GM21381 (cell line): ENCODE data around the gene STK32C.

ENCODE experiments used
- ATAC-seq: cut with Tn5 transposase; IDR thresholded peaks from one replicate; pipeline ENCODE4 v1.9.1; 2021; ENCODE audit warnings: mild to moderate bottlenecking, moderate library complexity; ENCODE audit not compliant: unreplicated experiment

The STK32C gene

DNA sequence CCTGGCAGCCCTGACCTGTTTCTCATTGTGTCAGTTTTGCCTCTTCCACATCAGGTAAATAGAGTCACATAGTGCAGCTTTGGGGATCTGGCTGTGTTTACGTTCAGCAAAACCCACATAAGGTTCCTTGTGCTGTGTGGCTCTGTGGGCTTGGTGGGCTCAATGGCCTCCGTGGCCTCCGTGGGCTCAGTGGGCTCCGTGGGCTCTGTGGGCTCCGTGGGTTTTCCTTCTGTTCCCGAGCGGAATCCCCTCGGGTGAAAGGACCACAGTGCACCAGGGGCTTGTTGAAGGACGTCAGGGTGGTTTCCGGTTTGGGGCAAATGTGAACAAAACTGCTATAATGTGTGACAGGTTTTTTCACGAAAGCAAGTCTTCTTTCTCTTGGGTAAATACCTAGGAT lies 133.5 kb downstream of the STK32C start:
- ATAC-seq: no peak

DNA sequence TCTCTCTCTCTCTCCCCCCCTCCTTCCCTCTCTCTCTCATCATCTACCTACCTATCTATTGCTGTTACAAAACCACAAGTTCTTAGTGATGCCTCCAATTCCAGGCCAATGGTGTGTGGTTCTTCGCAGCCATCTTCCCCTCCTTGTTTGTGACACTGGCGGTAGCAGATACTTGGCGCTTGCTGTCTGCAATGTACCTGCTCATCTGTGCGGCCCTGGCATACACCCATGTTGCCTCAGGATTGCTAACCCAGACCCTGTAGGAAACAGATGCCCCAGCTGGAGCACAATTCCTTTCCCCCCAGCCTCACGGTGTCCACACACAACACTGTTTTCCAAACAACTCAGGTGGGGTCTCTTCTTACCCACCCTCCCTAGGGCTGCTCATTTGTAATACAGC lies 134.6 kb downstream of the STK32C start:
- ATAC-seq: no peak

DNA sequence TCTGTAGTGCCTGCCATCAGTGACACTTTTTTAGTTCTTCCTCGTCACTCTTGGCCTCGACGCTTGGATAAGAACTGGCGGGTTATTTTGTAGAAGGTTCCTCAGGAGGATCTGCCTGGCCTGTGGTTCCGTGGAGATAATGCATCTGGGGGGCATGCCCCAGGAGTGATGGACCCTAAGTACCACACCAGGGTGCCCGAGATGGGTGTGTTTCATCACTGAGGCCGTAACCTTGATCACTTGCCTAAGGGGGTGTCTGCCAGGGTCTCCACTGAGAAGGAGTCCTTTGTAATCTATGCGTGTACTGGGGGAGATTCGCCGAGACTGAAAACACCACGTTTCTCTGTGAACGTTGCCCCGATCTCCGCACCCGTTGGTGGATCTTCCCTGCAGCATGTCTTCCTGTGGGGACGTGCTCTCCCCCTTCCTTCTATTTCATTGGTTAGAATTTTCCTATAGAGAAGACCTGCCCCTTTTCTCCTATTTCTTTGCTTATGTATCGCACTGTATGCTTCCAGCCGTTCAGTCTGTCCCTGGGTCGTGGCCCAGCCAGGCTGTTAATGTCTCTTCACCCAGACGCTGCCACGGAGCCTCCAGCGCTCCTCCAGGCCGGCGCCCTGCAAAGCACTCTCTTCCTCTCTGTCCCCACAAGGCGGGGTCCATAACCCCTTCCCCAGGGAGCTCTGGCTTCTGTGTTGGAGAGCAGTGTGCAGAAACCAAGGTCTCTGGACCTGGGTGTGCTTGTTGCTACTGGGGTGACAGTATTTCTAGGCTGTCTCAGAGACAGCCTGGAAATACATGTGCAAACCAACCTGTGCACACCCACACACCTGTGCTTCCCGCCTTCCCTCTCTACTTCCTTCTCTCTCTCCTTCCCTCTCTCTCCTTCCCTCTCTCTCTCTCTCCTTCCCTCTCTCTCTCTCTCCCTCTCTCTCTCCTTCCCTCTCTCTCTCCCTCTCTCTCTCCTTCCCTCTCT lies 135.4 kb downstream of the STK32C start:
- ATAC-seq: no peak

DNA sequence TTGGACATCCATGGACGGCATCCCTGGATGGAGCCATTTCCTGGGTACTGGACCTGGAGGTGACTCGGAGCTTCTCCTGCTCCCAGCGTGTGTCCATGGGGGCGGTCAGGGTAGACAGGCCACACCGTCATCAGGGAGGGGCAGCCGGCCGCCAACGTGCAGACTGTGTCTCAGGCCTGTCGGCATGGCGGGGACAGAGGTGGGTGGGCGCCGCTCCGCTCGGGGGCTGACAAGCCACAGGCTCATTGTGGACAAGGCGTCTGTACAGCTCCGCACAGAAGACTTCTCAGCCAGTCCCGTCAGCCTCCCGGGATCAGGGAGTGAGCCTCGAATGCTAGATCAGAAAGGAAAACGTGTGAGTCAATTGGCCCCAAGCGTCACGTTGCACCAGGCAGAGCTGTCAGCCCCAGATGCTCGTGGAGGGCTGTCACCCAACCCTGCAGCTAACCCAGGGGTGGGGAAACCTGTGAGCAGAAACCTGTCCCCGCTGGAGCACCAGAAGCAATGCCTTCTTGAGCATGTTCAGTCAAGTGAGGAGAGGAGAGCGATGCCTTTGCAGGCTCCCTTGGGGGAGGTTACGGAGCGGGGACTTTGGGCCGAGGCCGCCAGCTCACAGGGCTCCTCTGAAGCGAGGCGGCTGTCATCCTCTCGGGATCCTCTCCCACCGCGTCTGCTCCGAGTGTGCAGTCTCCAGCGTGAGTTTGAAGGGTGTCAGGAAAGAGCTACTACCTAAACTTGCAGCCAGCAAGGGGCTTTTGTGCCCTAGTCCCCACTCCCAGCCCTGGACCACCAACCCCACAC lies 137.0 kb downstream of the STK32C start:
- ATAC-seq: no peak

DNA sequence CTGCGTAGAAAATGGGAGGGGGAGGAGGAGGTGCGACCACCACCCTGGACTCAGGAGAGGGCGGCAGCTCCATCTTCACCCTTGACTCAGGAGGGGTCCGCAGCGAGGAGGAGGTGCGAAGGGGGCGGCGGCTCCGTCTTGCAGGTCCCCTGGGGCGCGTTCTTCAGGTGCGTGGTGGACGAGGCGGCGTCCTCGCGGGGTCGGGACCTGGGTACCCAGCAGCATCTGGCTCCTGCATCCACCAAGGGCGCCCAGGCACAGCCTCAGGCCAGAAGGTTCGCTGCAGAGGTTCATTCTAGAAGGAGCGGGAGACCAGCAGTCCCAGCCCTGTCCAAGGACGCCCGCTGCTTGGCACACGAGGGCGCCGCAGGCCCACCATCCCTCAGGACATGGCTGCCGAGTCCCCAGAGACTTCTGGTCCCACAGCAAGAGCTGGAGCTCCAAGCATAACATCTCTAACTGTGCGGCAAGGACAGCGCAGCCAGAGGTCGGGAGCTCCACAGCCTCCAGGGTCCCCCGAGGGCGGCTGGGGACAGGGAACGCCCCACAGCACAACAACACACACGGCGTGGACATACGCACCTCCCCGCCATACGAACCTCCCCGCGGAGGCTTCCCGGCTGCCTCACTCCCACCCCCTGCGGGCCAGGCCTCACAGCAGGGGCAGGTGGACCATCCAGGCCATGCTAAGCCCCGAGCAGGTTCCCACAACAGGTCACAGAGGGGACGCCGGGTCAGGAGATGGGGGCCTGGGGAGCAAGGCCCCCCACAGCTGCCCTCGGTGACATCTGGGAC lies 137.8 kb downstream of the STK32C start:
- ATAC-seq: no peak

DNA sequence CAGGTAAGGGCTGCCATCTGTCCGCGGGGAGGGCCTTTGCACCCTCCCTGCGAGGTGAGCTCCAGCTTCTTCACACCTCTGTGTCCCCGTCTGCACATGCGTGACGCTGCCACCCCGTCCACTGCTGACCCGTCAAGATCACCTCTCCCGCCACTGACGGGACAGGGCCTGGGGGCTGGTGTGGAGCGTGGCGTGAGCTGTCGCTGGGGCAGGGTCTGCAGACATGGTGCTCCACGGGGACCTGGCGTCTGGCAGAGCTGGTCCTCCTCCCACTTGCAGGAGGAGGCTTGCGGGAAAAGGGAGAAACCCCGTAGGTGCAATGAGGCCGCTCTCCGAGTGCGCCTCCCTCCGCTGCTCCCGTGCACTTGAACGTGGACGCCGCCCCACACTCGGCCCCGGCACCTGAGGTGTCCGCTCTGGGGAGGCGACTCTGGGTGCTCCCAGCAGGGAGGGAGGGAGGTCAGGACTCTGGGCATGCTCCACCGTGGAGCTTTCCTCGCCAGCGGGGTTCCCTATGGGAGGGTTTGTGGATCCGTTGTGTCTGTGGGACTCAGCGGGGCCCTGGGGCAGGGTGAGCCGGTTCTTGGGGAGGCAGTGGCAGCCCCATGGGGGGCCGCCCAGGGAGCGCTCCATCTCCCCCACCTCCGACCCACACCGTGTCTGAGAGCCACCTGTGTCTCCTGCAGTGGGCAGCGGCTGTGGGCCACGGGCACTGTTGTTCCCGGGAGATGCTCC lies 138.6 kb downstream of the STK32C start:
- ATAC-seq: no peak

DNA sequence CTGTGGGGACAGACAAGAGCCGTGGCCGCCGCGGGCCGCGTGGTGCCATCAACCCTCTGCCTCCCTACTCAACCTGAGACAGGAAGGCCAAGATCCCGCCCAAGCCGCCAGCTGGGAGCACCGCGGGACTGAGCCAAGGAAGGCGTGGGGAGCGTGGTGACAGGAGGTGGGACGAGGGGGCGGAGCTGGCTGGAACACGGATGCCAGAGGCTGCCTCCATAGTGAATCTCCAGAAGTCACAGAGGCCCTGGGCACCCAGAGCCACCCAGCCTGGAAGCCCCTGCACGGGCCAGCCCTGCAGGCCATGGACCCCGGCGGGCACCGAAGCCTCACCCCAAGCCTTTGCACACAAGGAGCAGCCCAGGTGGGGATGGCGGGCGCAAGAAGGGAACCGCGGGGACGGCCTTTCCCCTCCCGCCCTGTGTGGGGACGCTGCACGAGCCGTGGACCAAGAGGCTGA lies 139.1 kb downstream of the STK32C start:
- ATAC-seq: no peak

DNA sequence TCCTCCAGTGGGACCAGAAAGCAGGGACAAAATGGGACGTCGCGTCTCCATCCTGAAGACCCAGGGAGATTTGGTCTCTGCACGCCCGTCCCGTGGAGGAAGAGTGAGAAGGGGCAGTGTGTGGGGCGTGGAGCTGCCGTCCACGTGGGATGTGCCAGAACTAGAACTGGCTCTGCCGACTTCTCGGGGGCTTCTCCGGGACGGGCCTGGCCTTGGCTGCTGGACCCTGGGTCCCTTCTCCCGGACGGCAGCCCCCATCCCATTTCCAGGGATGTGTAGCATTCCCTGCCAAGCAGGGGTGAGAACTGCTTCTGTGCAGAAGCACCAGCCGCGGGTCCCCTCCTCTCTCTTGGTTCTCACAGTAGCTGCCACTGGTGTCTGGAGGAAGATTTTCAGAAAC lies 139.8 kb downstream of the STK32C start:
- no peak for ATAC-seq

DNA sequence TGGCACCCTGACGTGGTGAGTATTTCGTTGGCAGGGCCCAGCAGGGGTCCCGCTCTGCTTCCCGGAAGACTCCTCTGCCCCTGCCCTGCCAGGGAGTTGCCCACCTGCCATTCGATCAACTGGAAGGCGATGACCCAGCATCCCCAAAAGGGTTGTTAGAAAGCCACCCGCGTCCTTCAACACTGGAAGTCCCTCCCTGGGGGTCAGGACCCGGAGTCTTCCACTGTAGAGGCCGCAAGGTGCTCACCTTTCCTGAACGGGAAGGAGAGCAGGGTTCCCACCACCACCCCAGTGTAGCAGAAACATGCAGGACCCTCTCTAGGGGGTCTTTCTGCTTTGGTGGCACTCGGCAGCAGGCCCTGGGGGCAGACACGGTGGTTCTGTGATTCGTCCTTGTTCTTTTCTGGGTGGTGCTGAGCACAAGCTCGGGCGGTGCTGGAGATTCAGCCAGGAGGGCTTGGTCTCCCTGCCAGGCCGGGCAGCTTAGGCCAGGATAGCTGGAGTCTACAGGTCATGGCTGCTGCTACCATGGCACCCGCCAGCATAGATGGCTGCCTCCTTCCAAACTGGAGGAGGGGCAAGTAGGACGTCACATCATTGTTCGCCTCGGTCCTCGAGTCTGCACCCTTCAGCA lies 140.6 kb downstream of the STK32C start:
- ATAC-seq: no peak

DNA sequence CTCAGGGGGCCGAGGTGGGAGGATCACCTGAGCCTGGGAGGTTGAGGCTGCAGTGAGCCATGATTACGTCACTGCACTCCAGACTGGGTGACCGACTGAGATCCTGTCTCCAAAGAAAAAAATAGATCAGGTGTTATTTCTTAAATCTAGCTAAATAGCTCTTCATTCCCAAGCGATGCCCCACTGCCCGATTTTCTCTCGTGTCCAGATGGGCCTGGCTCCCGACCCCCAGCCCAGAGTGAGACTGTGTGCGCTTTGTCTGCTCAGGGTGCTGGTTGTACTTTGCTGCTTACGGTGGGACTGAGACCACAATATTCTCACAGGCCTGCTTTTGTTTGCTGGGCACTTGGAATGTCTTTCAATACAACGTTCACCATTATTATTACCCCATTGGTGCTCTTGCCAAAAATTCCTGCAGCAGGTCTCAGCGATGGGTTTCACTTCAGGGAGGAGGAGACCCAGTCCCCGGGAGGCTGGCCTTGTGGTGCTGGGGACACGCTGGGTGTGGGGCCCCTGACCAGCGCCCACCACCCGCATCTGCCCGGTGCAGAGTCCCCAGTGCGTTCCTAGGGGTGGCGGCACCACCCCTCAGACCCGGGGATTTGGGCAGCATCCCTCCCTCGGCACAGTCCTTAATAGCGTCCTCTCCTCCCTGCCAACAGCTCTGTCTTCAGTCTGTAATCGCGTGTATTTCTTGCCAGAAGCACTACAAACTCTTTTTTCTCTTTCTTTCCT lies 141.4 kb downstream of the STK32C start:
- ATAC-seq: no peak

DNA sequence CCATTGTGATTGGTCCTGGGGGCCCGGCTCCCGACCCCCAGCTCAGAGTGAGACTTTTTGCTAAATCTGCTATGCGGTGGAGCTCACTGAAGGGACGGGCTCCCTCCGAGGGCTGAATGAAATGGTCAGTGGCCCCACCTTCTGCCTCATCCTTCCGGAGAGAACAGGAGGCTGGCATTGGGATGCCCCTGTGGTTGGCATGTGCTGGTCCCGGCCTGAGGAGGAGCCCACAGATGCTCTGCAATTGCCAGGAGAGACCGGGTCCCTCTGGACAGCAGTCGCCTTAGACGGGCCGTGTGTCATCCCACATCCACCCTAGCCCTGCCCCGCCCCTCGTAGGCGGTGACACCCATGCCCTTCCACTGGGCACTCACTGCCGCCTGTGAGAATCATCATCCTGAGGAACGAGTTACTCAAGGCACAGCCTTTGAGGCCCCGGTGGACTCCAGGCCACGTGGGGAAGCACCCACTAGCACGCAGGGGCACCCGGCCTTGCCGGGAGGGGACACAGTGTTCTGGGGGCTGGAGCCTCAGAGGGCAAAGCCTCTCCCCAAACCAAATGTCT lies 142.3 kb downstream of the STK32C start:
- ATAC-seq: no peak

DNA sequence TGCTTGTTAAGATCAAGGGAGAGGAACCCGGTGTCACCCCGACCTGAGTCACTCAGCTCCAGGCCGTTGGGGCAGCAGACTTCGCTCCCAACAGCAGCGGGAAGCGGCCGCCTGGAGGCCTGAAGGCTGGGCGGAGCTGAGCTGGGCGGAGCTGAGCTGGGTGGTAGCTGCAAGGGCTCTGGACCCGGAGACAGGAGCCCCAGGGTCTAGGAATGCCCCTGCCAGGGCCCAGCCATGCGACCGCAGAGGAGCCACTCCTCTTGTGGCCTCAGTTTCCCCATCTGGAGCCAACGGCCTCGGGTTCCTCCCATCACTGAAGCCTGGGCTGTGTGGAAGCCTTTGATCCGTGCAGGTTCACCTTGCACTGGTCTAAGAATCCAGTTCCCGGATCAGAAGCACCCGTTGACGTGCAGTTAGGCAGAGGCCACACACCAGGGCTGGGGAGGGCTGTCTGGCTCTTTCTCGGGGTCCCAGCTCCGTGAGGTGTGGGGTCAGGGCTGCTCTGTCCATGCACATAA lies 142.9 kb downstream of the STK32C start:
- ATAC-seq: no peak

DNA sequence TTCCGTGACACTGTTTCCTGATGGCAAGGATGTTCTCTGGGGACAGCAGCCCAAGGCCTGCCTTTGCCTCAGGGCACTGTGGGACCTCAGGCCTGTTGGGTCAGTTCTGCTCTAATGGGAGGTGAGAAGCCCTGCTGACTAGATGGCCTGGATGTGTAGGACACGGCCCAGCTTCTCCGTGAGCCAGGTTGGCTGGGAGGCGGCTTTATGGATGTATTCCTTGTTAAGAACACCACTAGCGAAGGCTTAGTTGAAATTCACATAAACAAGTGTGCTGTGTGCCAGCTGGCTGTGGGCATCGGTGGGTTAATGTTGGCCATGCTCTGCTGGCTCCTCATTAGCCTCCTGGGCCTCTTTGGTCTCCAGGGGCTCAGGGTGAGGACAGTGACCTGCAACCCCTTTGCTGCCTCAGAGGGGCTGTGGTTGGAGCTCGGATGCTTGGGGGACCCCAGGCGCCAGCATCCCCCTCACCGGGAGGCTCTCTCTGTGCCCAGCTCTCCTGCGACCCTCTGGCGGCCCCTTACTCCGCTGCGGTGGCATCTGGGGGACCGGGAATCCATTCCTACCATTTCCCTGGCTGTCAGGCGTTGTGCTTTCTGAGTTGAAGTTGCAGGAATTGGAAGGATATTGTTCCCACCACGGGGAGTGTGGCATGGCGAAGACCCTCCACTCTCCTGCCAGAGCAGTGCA lies 143.8 kb downstream of the STK32C start:
- ATAC-seq: no peak

DNA sequence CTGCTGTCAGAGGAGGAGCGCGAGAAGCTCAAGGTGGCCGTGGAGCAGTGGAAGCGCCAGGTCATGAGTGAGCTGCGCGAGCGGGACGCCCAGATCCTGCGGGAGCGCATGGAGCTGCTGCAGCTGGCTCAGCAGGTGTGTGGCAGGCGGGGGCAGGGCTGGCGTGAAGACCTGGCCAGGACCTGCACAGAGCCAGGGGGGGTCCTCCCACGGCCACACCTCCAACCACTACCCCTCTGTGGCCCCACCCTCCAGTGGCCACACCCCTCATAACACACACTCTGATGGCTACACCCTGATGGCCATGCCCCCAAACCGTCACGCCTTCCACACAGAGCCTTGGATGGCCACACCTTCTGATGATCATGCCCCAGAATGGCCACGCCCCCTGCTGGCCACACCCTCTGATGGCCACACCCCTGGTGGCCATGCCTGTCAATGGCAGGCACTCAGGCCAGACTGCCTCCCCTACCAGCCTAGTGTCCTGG lies 144.4 kb downstream of the STK32C start:
- peak; percentile 60 for ATAC-seq

DNA sequence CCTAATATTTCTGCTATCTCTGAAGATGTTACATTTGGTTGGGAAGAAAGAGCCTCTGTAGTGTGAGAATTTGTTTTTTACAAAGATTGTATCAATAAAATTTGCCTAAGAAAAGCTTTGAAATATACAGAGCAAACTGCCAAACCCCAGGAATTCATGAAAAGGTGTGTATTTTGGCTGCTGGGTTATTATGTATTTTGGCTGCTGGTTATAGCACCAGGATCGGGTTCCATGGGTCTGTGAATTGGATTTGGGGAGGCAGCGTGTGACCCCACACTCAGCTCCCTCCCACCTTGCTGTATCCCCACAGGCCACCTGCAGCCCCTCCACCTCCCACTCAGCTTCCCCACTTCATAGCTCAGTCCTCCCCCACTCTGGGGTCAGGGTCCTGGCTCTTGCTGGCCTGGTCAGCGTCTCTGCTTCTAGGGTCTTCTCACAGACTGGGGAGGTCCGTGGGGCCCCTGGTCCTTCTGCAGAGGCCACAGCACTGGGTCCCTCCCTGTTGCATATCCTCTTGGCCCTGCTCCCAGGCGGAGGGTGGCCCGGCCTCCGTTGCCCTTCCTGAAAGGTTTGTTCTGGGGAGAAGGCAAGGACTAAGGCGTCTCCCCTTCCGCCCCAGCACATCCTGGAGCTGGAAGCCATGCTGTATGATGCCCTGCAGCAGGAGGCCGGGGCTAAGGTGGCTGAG lies 145.0 kb downstream of the STK32C start:
- ATAC-seq: no peak

DNA sequence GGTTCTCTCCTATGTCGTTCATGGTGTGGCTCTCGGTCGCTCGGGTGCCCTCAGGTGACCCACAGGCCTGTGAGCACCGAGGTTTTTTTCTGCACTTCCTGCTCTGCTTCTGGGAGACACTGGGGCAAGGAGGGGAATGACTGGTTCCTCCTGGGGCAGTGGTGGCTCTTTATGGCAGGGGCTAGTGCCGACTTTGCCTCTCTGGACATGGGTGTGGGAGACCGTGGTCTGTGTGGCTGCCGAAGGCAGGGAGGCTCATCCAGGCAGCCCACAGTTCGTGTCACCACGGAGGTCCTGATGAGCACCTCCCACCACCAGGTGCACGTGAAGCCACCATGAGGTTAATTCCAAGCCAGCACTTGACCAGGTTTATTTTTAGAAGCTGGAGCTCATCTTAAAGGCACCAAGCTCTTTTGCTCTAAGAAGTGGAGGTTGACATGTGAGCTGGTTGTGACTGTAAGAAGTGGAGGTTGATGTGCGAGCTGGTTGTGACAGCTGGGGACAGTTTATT lies 145.7 kb downstream of the STK32C start:
- ATAC-seq: peak; percentile 61
